OCI-LY1 (cell line): ENCODE measurements around the gene ANKH.

Experiments
- CTCF ChIP-seq: fragments of 200-600 bp; sonication (generic), shearing (Covaris generic); IDR thresholded peaks from 2 replicates; pipeline ENCODE4 v1.5.1; 2017; ENCODE audit warnings: mild to moderate bottlenecking, antibody characterized with exemption, low read length, moderate library complexity, mixed read lengths
- EZH2 ChIP-seq: fragments of 200-600 bp; sonication (generic), shearing (Covaris generic); IDR thresholded peaks from 2 replicates; pipeline ENCODE4 v1.8.0; 2017; ENCODE audit warnings: borderline replicate concordance, mixed run types, mild to moderate bottlenecking, antibody characterized with exemption, low read length, moderate library complexity, mixed read lengths

- TF ChIP-seq CTCF: no peak
- no peak for TF ChIP-seq EZH2
These were observed 104.5 kb downstream of the ANKH start for GRCh38 chr5:14767053-14767452.
